CD4-positive, alpha-beta T cell (primary cell): Measurements from ENCODE around the gene RRP1B. TPM values are rescaled to one million over a fixed set of nuclear protein-coding genes. Genes with fewer than 3 reads are reported as not detected.

Experiments
- ATAC-seq: fragments of 200-7000 bp; cut with Tn5 transposase; one replicate; pipeline ENCODE4 v1.10.0; 2022; ENCODE audit warnings: mild to moderate bottlenecking; ENCODE audit not compliant: poor library complexity
- CTCF ChIA-PET: fragments of 350-600 bp; sonication (Branson Sonifier 250); formaldehyde crosslinking; loops from one replicate; lab custom pipeline; 2021; ENCODE audit warnings: antibody characterized with exemption, inconsistent platforms; lab: Charles Lee
- POLR2A ChIA-PET: fragments of 350-600 bp; sonication (Branson Sonifier 250); formaldehyde crosslinking; loops from one replicate; lab custom pipeline; 2021; ENCODE audit warnings: antibody characterized with exemption, inconsistent platforms; lab: Charles Lee
- DNase-seq, 14 experiments: peaks; one replicate each; pipeline ENCODE4 v3.0.0-alpha.2; 2013 to 2020; ENCODE audit warnings: mixed read lengths in 2 of 14
- H3K27ac ChIP-seq, 2 donors: one replicate each; pipeline versions ENCODE4 v1.5.1 to v1.7.0; 2013; ENCODE audit warnings: low read length in 2 of 2, low read depth in 1 of 2, mild to moderate bottlenecking in 1 of 2
- H3K27me3 ChIP-seq, 2 experiments: 1 replicate in 1 of 2; 2 replicates in 1 of 2; pipeline versions ENCODE4 v1.6.1 to v1.7.0; 2013; ENCODE audit warnings: low read length in 2 of 2, control low read depth in 1 of 2, mild to moderate bottlenecking in 1 of 2, moderate library complexity in 1 of 2; ENCODE audit not compliant: insufficient read depth in 2 of 2, control insufficient read depth in 1 of 2
- H3K36me3 ChIP-seq: one replicate; pipeline ENCODE4 v1.6.1; 2013; ENCODE audit warnings: low read length, control low read depth; ENCODE audit not compliant: insufficient read depth
- H3K4me1 ChIP-seq: one replicate; pipeline ENCODE4 v1.6.1; 2013; ENCODE audit warnings: low read length, control low read depth; ENCODE audit not compliant: insufficient read depth
- H3K4me3 ChIP-seq: one replicate; pipeline ENCODE4 v1.5.1; 2013; ENCODE audit warnings: mild to moderate bottlenecking, low read length, moderate library complexity
- H3K9me3 ChIP-seq, 2 experiments: 1 replicate in 1 of 2; 2 replicates in 1 of 2; pipeline versions ENCODE4 v1.6.1 to v1.7.0; 2013; ENCODE audit warnings: low read length in 2 of 2, mild to moderate bottlenecking in 2 of 2, control low read depth in 1 of 2, moderate library complexity in 1 of 2; ENCODE audit not compliant: control insufficient read depth in 1 of 2, insufficient read depth in 1 of 2
- H3K27ac Mint-ChIP-seq: one replicate; pipeline ENCODE4 v1.8.0; 2020; ENCODE audit warnings: mixed read lengths
- H3K27me3 Mint-ChIP-seq: one replicate; pipeline ENCODE4 v1.8.0; 2021; ENCODE audit warnings: mixed read lengths
- H3K36me3 Mint-ChIP-seq: one replicate; pipeline ENCODE4 v1.8.0; 2021; ENCODE audit warnings: low read depth, mixed read lengths
- H3K4me1 Mint-ChIP-seq: one replicate; pipeline ENCODE4 v1.8.0; 2021; ENCODE audit warnings: low read depth, mixed read lengths
- H3K4me3 Mint-ChIP-seq: one replicate; pipeline ENCODE4 v1.8.0; 2020; ENCODE audit warnings: mild to moderate bottlenecking, mixed read lengths
- H3K9me3 Mint-ChIP-seq: one replicate; pipeline ENCODE4 v1.8.0; 2020; ENCODE audit warnings: mixed read lengths
- CTCF ChIP-seq: fragments of 200-600 bp; IDR thresholded peaks from one replicate; pipeline ENCODE4 v1.8.0; 2022; ENCODE audit warnings: antibody characterized with exemption, mild to moderate bottlenecking
- intact Hi-C, 2 experiments: fragments of 100-400 bp; cut with DNase I in 1 of 2; cut with micrococcal nuclease in 1 of 2; formaldehyde crosslinking; loops; one replicate each; pipeline versions ENCODE4 v1.15.1 to v1.9.0; 2023 to 2025; cut with DNase I, micrococcal nuclease
- total RNA-seq, 174 experiments: library from RNA in 2 of 174; stranded (reverse) in 2 of 174; gene quantifications; one replicate each; pipeline ENCODE4 v1.2.3 and lab custom pipeline; 2021 to 2026

RRP1B gene
- total RNA-seq, 2 experiments from 2014 or later, result 18.6 to 19.2 TPM

- H3K36me3 ChIP-seq, result no peaks in the 10 kb centered on the region
- peaks cover 14% of the 10 kb centered on the region for H3K36me3 Mint-ChIP-seq
- ATAC-seq (no peak), DNase-seq (no peak)
- intact Hi-C loops, result no loop called here
- no peaks in the 10 kb centered on the region for H3K27me3 ChIP-seq
- TF ChIP-seq CTCF, result no peak
- no peak overlapping the region for H3K4me3 Mint-ChIP-seq
- POLR2A ChIA-PET, result no interaction called here
- H3K4me3 ChIP-seq, result no peak overlapping the region
- H3K27ac Mint-ChIP-seq, result no peak overlapping the region
- H3K27ac ChIP-seq, result no peak overlapping the region
- H3K9me3 Mint-ChIP-seq, result no peaks in the 10 kb centered on the region
- CTCF ChIA-PET, result no interaction called here
- no peaks in the 10 kb centered on the region for H3K4me1 ChIP-seq
- H3K9me3 ChIP-seq, result peaks cover 3 to 11% of the 10 kb centered on the region in 2 experiments
- H3K4me1 Mint-ChIP-seq, result no peaks in the 10 kb centered on the region
- H3K27me3 Mint-ChIP-seq, result no peaks in the 10 kb centered on the region
Observed at GRCh38 chr21:43622796-43623195, 36.6 kb upstream of the RRP1B start.

- H3K36me3 ChIP-seq, result no peaks in the 10 kb centered on the region
- TF ChIP-seq CTCF, result no peak
- peaks cover 3 to 11% of the 10 kb centered on the region in 2 experiments for H3K9me3 ChIP-seq
- H3K27ac ChIP-seq, result no peak overlapping the region
- no peaks in the 10 kb centered on the region for H3K27me3 ChIP-seq
- no peaks in the 10 kb centered on the region for H3K4me1 Mint-ChIP-seq
- no peak for ATAC-seq
- no peak overlapping the region for H3K27ac Mint-ChIP-seq
- H3K4me1 ChIP-seq, result no peaks in the 10 kb centered on the region
- no peak for DNase-seq
- H3K9me3 Mint-ChIP-seq, result no peaks in the 10 kb centered on the region
- H3K36me3 Mint-ChIP-seq, result peaks cover 14% of the 10 kb centered on the region
- ChIA-PET POLR2A (no interaction called here), CTCF (no interaction called here)
- no peaks in the 10 kb centered on the region for H3K27me3 Mint-ChIP-seq
- intact Hi-C loops, result no loop called here
- H3K4me3 Mint-ChIP-seq, result no peak overlapping the region
- no peak overlapping the region for H3K4me3 ChIP-seq
Observed at GRCh38 chr21:43623588-43623987, 35.8 kb upstream of the RRP1B start.

DNA sequence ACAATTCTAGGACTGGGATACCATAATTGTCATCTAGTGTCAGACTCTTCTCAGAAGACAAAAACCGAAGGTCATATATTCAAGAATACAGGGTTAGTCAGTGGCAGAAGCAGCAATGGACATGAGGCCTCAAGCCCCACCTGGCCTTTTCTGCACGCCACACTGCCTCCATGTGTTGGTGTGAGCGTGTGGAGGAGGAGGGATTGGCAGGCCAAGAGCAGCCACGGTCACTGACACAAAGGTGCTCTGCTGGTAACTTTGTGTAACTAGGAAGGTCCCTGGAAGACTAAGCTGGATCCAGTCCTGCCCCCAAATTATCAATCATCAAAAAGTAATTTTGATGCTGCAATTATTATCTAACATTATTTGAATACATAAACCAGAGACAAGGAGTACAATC is 35.0 kb upstream of the RRP1B start:
- H3K36me3 ChIP-seq, result no peaks in the 10 kb centered on the region
- ATAC-seq (no peak), DNase-seq (no peak)
- H3K9me3 ChIP-seq, result peaks cover 3 to 11% of the 10 kb centered on the region in 2 experiments
- no peaks in the 10 kb centered on the region for H3K9me3 Mint-ChIP-seq
- no peak for TF ChIP-seq CTCF
- POLR2A ChIA-PET, result no interaction called here
- H3K4me3 ChIP-seq, result no peak overlapping the region
- H3K27ac Mint-ChIP-seq, result no peak overlapping the region
- no peak overlapping the region for H3K4me3 Mint-ChIP-seq
- no peaks in the 10 kb centered on the region for H3K27me3 ChIP-seq
- CTCF ChIA-PET, result no interaction called here
- no peaks in the 10 kb centered on the region for H3K27me3 Mint-ChIP-seq
- no peak overlapping the region for H3K27ac ChIP-seq
- no peaks in the 10 kb centered on the region for H3K4me1 Mint-ChIP-seq
- intact Hi-C loops, result no loop called here
- H3K36me3 Mint-ChIP-seq, result peaks cover 11% of the 10 kb centered on the region
- H3K4me1 ChIP-seq, result no peaks in the 10 kb centered on the region
